ENCODE data around the gene C12orf54. TPM values are rescaled to one million over a fixed set of nuclear protein-coding genes. Genes with fewer than 3 reads are reported as not detected.
"Not testable (repeated sequence)": the region's sequence is repeated elsewhere in the genome, so short reads cannot be mapped to it uniquely, and the experiment has no call there.

The C12orf54 gene
- total and polyA plus RNA-seq, 5 donors from 2014 or later = not detected

DNA sequence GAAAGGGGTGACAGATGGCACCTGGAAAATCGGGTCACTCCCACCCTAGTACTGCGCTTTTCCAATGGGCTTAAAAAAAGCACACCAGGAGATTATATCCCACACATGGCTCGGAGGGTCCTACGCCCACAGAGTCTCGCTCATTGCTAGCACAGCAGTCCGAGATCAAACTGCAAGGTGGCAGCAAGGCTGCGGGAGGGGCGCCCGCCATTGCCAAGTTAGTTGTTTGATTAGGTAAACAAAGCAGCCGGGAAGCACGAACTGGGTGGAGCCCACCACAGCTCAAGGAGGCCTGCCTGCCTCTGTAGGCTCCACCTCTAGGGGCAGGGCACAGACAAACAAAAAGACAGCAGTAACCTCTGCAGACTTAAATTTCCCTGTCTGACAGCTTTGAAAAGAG lies 7.8 kb upstream of the C12orf54 start:
- H3K9me3 Mint-ChIP-seq = peaks cover 0 to 32% (median 13%) of the 10 kb centered on the region in 7 donors
- H3K27me3 ChIP-seq (ENCODE audit: control insufficient read depth, insufficient read depth, low read length); H3K4me1 Mint-ChIP-seq; H3K36me3 Mint-ChIP-seq; ATAC-seq (ENCODE audit: low read depth in 2 of 2); H3K4me3 ChIP-seq (ENCODE audit: low read depth, low read length); H3K9me3 ChIP-seq (ENCODE audit: control insufficient read depth in 2 of 2, low read length in 2 of 2); H3K4me3 Mint-ChIP-seq; H3K27ac ChIP-seq (ENCODE audit: insufficient read depth, low read length, poor library complexity, severe bottlenecking); H3K27me3 Mint-ChIP-seq; H3K36me3 ChIP-seq (ENCODE audit: control insufficient read depth, insufficient read depth, low read length); H3K4me1 ChIP-seq (ENCODE audit: control insufficient read depth, insufficient read depth, low read length, poor library complexity, severe bottlenecking); H3K27ac Mint-ChIP-seq; DNase-seq: not testable (repeated sequence)

- H3K27ac Mint-ChIP-seq = no peak overlapping the region
- ATAC-seq (ENCODE audit: low read depth in 2 of 2) = no peak
These were observed 632 bp downstream of the C12orf54 start for GRCh38 chr12:48482930-48483329.

DNA sequence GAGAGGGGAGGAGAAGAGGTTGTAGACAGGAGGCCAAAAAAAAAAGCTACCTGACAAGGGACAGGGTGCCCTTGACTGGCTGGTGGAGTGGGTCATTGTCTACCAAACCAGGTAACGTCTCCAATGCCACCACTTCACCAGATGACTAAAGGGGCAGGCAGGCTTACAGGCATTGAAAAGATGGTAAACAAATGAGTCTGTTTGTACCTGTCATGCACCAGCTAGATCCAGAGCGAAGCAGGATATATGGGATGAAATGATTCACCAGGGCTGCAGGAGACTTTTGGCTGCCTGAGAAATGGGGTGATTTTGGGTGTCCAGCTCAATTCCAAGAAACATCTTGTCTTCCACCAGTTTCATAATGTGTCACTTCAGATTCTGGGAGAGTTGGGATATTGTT lies 4.0 kb downstream of the C12orf54 start:
- Histone ChIP-seq H3K27ac (ENCODE audit: insufficient read depth, low read length, poor library complexity, severe bottlenecking) (no peak overlapping the region), H3K27me3 (ENCODE audit: control insufficient read depth, insufficient read depth, low read length) (no peaks in the 10 kb centered on the region), H3K9me3 (ENCODE audit: control insufficient read depth in 2 of 2, low read length in 2 of 2) (no peaks in the 10 kb centered on the region), H3K4me3 (ENCODE audit: low read depth, low read length) (no peak overlapping the region), H3K36me3 (ENCODE audit: control insufficient read depth, insufficient read depth, low read length) (no peaks in the 10 kb centered on the region), H3K4me1 (ENCODE audit: control insufficient read depth, insufficient read depth, low read length, poor library complexity, severe bottlenecking) (no peaks in the 10 kb centered on the region)
- H3K4me1 Mint-ChIP-seq = no peaks in the 10 kb centered on the region
- H3K36me3 Mint-ChIP-seq = peaks cover under 1% of the 10 kb centered on the region
- no peak overlapping the region for H3K4me3 Mint-ChIP-seq
- H3K27ac Mint-ChIP-seq = no peak overlapping the region
- H3K9me3 Mint-ChIP-seq = peaks cover 0 to 4% (median 0%) of the 10 kb centered on the region in 7 donors
- no peak for ATAC-seq (ENCODE audit: low read depth in 2 of 2)
- DNase-seq = no peak
- H3K27me3 Mint-ChIP-seq = peaks cover 20% of the 10 kb centered on the region

More at GRCh38 chr12:48482930-48483329, 632 bp downstream of the C12orf54 start:
- no peak overlapping the region for H3K27ac ChIP-seq (ENCODE audit: insufficient read depth, low read length, poor library complexity, severe bottlenecking)
- H3K27me3 ChIP-seq (ENCODE audit: control insufficient read depth, insufficient read depth, low read length) = no peaks in the 10 kb centered on the region
- Mint-ChIP-seq H3K4me1 (no peaks in the 10 kb centered on the region), H3K9me3 (peaks cover 0 to 6% (median 4%) of the 10 kb centered on the region in 7 donors), H3K36me3 (peaks cover 3% of the 10 kb centered on the region), H3K4me3 (no peak overlapping the region), H3K27me3 (peaks cover 22% of the 10 kb centered on the region)
- no peaks in the 10 kb centered on the region for H3K4me1 ChIP-seq (ENCODE audit: control insufficient read depth, insufficient read depth, low read length, poor library complexity, severe bottlenecking)
- H3K36me3 ChIP-seq (ENCODE audit: control insufficient read depth, insufficient read depth, low read length) = no peaks in the 10 kb centered on the region
- no peaks in the 10 kb centered on the region for H3K9me3 ChIP-seq (ENCODE audit: control insufficient read depth in 2 of 2, low read length in 2 of 2)
- no peak for DNase-seq
- no peak overlapping the region for H3K4me3 ChIP-seq (ENCODE audit: low read depth, low read length)

GRCh38 chr12:48486679-48487078 lies 4.4 kb downstream of the C12orf54 start:
- no peaks in the 10 kb centered on the region for H3K27me3 ChIP-seq (ENCODE audit: control insufficient read depth, insufficient read depth, low read length)
- no peaks in the 10 kb centered on the region for H3K4me1 Mint-ChIP-seq
- H3K27me3 Mint-ChIP-seq = peaks cover 20% of the 10 kb centered on the region
- H3K9me3 ChIP-seq (ENCODE audit: control insufficient read depth in 2 of 2, low read length in 2 of 2) = no peaks in the 10 kb centered on the region
- H3K4me3 Mint-ChIP-seq = no peak overlapping the region
- no peak for DNase-seq
- H3K4me3 ChIP-seq (ENCODE audit: low read depth, low read length) = no peak overlapping the region
- no peak for ATAC-seq (ENCODE audit: low read depth in 2 of 2)
- H3K27ac ChIP-seq (ENCODE audit: insufficient read depth, low read length, poor library complexity, severe bottlenecking) = no peak overlapping the region
- H3K27ac Mint-ChIP-seq = no peak overlapping the region
- no peaks in the 10 kb centered on the region for H3K4me1 ChIP-seq (ENCODE audit: control insufficient read depth, insufficient read depth, low read length, poor library complexity, severe bottlenecking)
- H3K9me3 Mint-ChIP-seq = peaks cover 0 to 4% (median 0%) of the 10 kb centered on the region in 7 donors
- no peaks in the 10 kb centered on the region for H3K36me3 Mint-ChIP-seq
- no peaks in the 10 kb centered on the region for H3K36me3 ChIP-seq (ENCODE audit: control insufficient read depth, insufficient read depth, low read length)

DNA sequence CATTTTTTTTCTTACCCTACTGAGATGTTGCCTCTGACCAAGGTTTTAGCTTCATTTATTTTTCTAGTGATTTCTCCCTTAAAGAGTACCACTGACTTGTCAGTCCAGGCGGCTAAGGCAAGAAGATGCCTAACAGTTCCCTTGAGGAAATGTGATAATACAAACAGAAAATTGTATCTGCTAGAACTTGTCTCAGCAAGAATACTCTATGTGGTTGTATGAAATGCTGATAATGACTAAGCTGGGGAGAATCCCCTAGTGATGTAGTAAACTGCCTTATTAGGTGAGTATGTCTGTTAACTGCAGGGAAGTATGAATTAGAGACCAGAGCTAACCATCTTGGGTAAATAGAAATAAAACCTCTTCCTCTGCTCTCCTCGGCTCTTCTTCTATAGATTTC lies 6.7 kb downstream of the C12orf54 start:
- Histone ChIP-seq H3K4me3 (ENCODE audit: low read depth, low read length) (no peak overlapping the region), H3K27ac (ENCODE audit: insufficient read depth, low read length, poor library complexity, severe bottlenecking) (no peak overlapping the region), H3K36me3 (ENCODE audit: control insufficient read depth, insufficient read depth, low read length) (no peaks in the 10 kb centered on the region), H3K27me3 (ENCODE audit: control insufficient read depth, insufficient read depth, low read length) (no peaks in the 10 kb centered on the region), H3K4me1 (ENCODE audit: control insufficient read depth, insufficient read depth, low read length, poor library complexity, severe bottlenecking) (no peaks in the 10 kb centered on the region), H3K9me3 (ENCODE audit: control insufficient read depth in 2 of 2, low read length in 2 of 2) (no peaks in the 10 kb centered on the region)
- peak in 1 of 3 donors; percentile 16 for DNase-seq
- Mint-ChIP-seq H3K4me1 (no peaks in the 10 kb centered on the region), H3K36me3 (no peaks in the 10 kb centered on the region), H3K27me3 (peaks cover 21% of the 10 kb centered on the region), H3K4me3 (no peak overlapping the region), H3K27ac (no peak overlapping the region), H3K9me3 (peaks cover 0 to 5% (median 0%) of the 10 kb centered on the region in 7 donors)
- ATAC-seq (ENCODE audit: low read depth in 2 of 2) = no peak

- not testable (repeated sequence) for H3K27ac ChIP-seq (ENCODE audit: insufficient read depth, low read length, poor library complexity, severe bottlenecking); DNase-seq; H3K4me1 ChIP-seq (ENCODE audit: control insufficient read depth, insufficient read depth, low read length, poor library complexity, severe bottlenecking); H3K4me3 ChIP-seq (ENCODE audit: low read depth, low read length); H3K36me3 ChIP-seq (ENCODE audit: control insufficient read depth, insufficient read depth, low read length); H3K9me3 ChIP-seq (ENCODE audit: control insufficient read depth in 2 of 2, low read length in 2 of 2); H3K4me3 Mint-ChIP-seq; H3K4me1 Mint-ChIP-seq; ATAC-seq (ENCODE audit: low read depth in 2 of 2); H3K27me3 ChIP-seq (ENCODE audit: control insufficient read depth, insufficient read depth, low read length); H3K36me3 Mint-ChIP-seq; H3K9me3 Mint-ChIP-seq; H3K27ac Mint-ChIP-seq
- peaks cover 21% of the 10 kb centered on the region for H3K27me3 Mint-ChIP-seq
These were observed 7.2 kb downstream of the C12orf54 start for GRCh38 chr12:48489456-48489855.

DNA sequence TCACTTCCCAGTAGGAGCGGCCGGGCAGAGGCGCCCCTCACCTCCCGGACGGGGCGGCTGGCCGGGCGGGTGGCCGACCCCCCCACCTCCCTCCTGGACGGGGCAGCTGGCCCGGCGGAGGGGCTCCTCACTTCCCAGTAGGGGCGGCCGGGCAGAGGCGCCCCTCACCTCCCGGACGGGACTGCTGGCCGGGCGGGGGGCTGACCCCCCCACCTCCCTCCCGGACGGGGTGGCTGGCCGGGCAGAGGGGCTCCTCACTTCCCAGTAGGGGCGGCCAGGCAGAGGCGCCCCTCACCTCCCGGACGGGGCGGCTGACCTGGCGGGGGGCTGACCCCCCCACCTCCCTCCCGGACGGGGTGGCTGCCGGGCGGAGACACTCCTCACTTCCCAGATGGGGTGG lies 18.0 kb downstream of the C12orf54 start:
- H3K4me1 Mint-ChIP-seq; ATAC-seq (ENCODE audit: low read depth in 2 of 2); H3K27ac ChIP-seq (ENCODE audit: insufficient read depth, low read length, poor library complexity, severe bottlenecking); H3K4me3 ChIP-seq (ENCODE audit: low read depth, low read length); H3K27ac Mint-ChIP-seq; DNase-seq; H3K4me3 Mint-ChIP-seq; H3K36me3 Mint-ChIP-seq; H3K4me1 ChIP-seq (ENCODE audit: control insufficient read depth, insufficient read depth, low read length, poor library complexity, severe bottlenecking); H3K36me3 ChIP-seq (ENCODE audit: control insufficient read depth, insufficient read depth, low read length); H3K9me3 ChIP-seq (ENCODE audit: control insufficient read depth in 2 of 2, low read length in 2 of 2); H3K9me3 Mint-ChIP-seq: not testable (repeated sequence)
- H3K27me3 Mint-ChIP-seq = peaks cover 30% of the 10 kb centered on the region
- peaks cover 10% of the 10 kb centered on the region for H3K27me3 ChIP-seq (ENCODE audit: control insufficient read depth, insufficient read depth, low read length)

- not testable (repeated sequence) for ATAC-seq (ENCODE audit: low read depth in 2 of 2); H3K27ac Mint-ChIP-seq; H3K27ac ChIP-seq (ENCODE audit: insufficient read depth, low read length, poor library complexity, severe bottlenecking); H3K4me1 Mint-ChIP-seq; H3K4me3 ChIP-seq (ENCODE audit: low read depth, low read length); H3K9me3 ChIP-seq (ENCODE audit: control insufficient read depth in 2 of 2, low read length in 2 of 2); H3K4me1 ChIP-seq (ENCODE audit: control insufficient read depth, insufficient read depth, low read length, poor library complexity, severe bottlenecking); H3K36me3 ChIP-seq (ENCODE audit: control insufficient read depth, insufficient read depth, low read length); DNase-seq; H3K9me3 Mint-ChIP-seq; H3K4me3 Mint-ChIP-seq; H3K36me3 Mint-ChIP-seq
- peaks cover 11% of the 10 kb centered on the region for H3K27me3 ChIP-seq (ENCODE audit: control insufficient read depth, insufficient read depth, low read length)
- H3K27me3 Mint-ChIP-seq = peaks cover 46% of the 10 kb centered on the region
These were observed 24.5 kb downstream of the C12orf54 start for GRCh38 chr12:48506836-48507235.
